ENCODE measurements around the gene SBK1.

The SBK1 gene

DNA sequence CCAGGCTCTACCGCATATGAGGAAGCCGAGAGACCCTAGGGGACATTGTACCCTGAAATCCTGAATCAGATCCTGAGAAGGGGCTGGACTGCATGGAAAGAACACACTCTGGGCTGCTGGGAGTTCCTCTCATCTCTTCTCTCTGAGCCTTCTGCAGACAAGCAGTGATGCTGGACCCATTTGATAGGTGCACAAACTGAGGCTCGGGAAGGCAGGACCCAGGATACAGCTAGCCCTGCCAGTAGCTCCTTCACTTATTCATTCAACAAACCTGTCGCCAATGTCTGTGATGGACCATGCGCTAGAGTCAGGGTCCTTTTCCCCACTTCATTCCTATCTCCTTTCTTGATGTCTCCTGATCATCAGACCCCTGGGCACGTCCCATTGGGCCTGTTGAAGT lies 1.9 kb downstream of the SBK1 start:
- Histone ChIP-seq H3K36me3 (ENCODE audit: control insufficient read depth, insufficient read depth, low read length) (peaks cover 5% of the 10 kb centered on the region; the same call in 1 of the 2 replicates), H3K9ac (ENCODE audit: low read length) (peak overlapping the region; percentile 77)

DNA sequence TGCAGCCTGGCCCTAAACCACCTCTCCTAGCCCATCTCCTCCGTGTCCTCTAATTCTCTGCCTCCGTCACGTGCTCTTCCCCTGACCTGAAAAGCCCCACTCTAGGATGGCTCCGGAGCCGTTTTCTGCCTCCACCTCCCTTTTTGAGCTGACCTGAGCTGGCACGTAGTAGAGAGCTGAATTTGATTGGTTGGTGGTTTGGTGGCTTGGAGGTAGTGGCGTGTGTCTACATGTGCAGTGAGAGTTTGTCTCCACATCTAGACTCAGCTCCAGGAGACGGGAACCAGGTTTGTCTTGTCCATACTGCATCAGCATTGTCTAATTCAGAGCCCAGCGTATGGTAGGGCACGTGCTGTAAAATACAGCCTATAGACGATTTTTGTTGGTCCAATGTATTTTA lies 3.0 kb downstream of the SBK1 start:
- Histone ChIP-seq H3K4me3 (ENCODE audit: low read depth, low read length) (no peak overlapping the region), H3K27me3 (ENCODE audit: control insufficient read depth, insufficient read depth, low read length) (no peaks in the 10 kb centered on the region; the same call in 1 of the 2 replicates), H3K9ac (ENCODE audit: low read length) (no peak overlapping the region)

More for the DNA sequence above, 1.9 kb downstream of the SBK1 start:
- Histone ChIP-seq H3K27me3 (ENCODE audit: control insufficient read depth, insufficient read depth, low read length) (no peaks in the 10 kb centered on the region; the same call in 1 of the 2 replicates), H3K4me1 (ENCODE audit: control insufficient read depth, insufficient read depth, low read length) (peaks cover 28% of the 10 kb centered on the region), H3K27ac (ENCODE audit: low read depth, low read length) (no peak overlapping the region), H3K9me3 (ENCODE audit: control insufficient read depth, insufficient read depth, low read depth, low read length) (no peaks in the 10 kb centered on the region), H3K4me3 (ENCODE audit: low read depth, low read length) (peak overlapping the region; percentile 93)

DNA sequence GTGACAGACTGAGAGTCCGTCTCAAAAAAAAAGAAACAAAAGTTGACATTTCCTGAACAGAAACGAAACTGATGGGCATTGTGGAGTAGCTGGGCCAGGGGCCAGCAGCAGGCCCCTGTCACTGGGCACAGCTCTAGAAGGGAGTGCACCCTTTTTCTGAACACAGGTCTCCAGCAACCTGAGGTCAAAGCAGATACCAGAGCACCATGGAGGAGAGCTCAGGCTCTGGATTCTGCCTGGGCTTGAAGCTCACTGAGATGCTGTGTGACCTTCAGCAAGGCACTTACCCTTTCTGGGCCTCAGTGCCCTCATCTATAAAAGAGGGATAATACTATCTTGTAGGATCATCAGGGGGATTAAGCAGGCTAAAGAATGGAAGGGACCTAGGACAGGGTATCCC lies 5.0 kb downstream of the SBK1 start:
- H3K4me3 ChIP-seq (ENCODE audit: low read depth, low read length), result no peak overlapping the region
- peaks cover 22% of the 10 kb centered on the region for H3K4me1 ChIP-seq (ENCODE audit: control insufficient read depth, insufficient read depth, low read length)
- no peak overlapping the region for H3K9ac ChIP-seq (ENCODE audit: low read length)
- no peaks in the 10 kb centered on the region; the same call in 1 of the 2 replicates for H3K27me3 ChIP-seq (ENCODE audit: control insufficient read depth, insufficient read depth, low read length)
- H3K27ac ChIP-seq (ENCODE audit: low read depth, low read length), result no peak overlapping the region
- H3K36me3 ChIP-seq (ENCODE audit: control insufficient read depth, insufficient read depth, low read length), result peaks cover 14% of the 10 kb centered on the region; the same call in 1 of the 2 replicates
- no peaks in the 10 kb centered on the region for H3K9me3 ChIP-seq (ENCODE audit: control insufficient read depth, insufficient read depth, low read depth, low read length)

More for the DNA sequence above, 3.0 kb downstream of the SBK1 start:
- H3K4me1 ChIP-seq (ENCODE audit: control insufficient read depth, insufficient read depth, low read length), result peaks cover 26% of the 10 kb centered on the region
- no peaks in the 10 kb centered on the region for H3K9me3 ChIP-seq (ENCODE audit: control insufficient read depth, insufficient read depth, low read depth, low read length)
- H3K36me3 ChIP-seq (ENCODE audit: control insufficient read depth, insufficient read depth, low read length), result peaks cover 11% of the 10 kb centered on the region; the same call in 1 of the 2 replicates
- H3K27ac ChIP-seq (ENCODE audit: low read depth, low read length), result no peak overlapping the region

DNA sequence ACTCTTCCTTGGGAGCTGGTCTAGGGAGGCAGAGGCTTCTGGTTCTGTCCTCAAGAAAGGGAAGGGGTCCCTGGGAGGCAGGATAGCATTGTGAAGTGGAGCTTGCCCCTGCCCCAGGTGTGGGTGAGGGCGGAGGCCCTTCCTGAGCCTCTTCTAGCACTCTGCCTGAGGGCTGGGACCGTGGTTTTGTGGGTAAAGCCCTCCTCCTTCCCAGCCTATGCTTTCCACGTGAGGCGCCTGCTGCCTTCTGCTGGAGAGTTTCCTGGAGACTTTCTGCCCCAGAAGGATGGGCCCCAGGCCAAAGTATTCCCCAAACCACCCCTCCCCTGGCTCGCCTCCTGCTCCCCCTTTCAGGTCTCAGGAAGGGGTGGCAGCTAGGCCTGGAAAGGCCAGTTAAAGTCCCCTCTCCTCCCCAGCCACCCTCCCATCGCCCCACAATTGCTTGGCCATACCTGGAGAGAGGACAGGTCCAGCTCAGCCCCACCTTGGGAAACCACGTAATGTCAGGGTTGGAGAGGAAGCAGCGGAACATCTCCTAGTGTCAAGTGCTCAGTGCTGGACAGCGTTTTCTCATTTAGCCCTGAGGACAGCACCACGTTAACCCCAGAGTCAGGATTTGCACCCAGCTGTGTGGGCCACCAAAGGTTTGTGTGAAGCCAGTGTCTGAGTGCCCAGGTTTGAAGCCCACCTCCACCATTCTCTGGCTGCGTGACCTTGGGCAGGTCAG lies 5.6 kb downstream of the SBK1 start:
- no peaks in the 10 kb centered on the region; the same call in 1 of the 2 replicates for H3K27me3 ChIP-seq (ENCODE audit: control insufficient read depth, insufficient read depth, low read length)
- no peak overlapping the region for H3K4me3 ChIP-seq (ENCODE audit: low read depth, low read length)

DNA sequence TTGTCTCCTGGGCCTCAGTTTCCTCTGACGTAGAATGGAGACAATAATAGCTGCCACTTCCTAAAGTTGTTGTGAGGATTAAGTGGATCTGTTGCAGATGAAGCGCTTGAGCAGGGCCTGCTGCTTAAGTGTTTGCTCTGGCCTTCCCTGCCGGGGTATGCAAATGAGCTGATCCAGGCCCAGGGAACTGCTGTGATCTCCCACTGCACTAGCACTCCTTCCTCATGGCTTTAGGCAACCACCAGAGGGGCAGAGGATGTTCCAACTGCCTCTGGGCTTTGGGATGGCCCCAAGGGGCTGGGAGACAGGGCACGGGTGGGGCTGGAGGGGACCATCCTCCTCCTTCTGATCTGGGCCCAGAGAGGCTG lies 6.2 kb downstream of the SBK1 start:
- Histone ChIP-seq H3K4me1 (ENCODE audit: control insufficient read depth, insufficient read depth, low read length) (peaks cover 22% of the 10 kb centered on the region), H3K9ac (ENCODE audit: low read length) (no peak overlapping the region), H3K9me3 (ENCODE audit: control insufficient read depth, insufficient read depth, low read depth, low read length) (no peaks in the 10 kb centered on the region), H3K27me3 (ENCODE audit: control insufficient read depth, insufficient read depth, low read length) (no peaks in the 10 kb centered on the region; the same call in 1 of the 2 replicates), H3K4me3 (ENCODE audit: low read depth, low read length) (no peak overlapping the region), H3K36me3 (ENCODE audit: control insufficient read depth, insufficient read depth, low read length) (peaks cover 14% of the 10 kb centered on the region; the same call in 1 of the 2 replicates), H3K27ac (ENCODE audit: low read depth, low read length) (no peak overlapping the region)

More for the DNA sequence above, 5.6 kb downstream of the SBK1 start:
- no peak overlapping the region for H3K9ac ChIP-seq (ENCODE audit: low read length)
- no peaks in the 10 kb centered on the region for H3K9me3 ChIP-seq (ENCODE audit: control insufficient read depth, insufficient read depth, low read depth, low read length)
- H3K4me1 ChIP-seq (ENCODE audit: control insufficient read depth, insufficient read depth, low read length), result peaks cover 22% of the 10 kb centered on the region
- peaks cover 14% of the 10 kb centered on the region; the same call in 1 of the 2 replicates for H3K36me3 ChIP-seq (ENCODE audit: control insufficient read depth, insufficient read depth, low read length)
- no peak overlapping the region for H3K27ac ChIP-seq (ENCODE audit: low read depth, low read length)

DNA sequence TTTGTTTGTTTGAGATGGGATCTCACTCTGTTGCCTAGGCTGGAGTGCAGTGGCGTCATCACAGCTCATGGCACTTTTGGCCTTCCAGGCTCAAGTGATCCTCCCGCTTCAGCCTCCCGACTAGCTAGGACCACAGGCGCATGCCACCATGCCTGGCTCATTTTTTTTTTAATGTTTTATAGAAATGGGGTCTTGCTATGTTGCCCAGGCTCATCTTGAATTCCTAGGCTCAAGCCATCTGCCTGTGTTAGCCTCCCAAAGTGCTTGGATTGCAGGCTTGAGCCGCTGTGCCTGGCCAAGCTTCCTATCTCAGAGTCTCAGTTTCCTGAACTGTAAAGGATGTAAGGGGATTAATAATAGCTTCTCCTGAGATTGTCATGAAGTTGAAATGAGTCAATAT lies 8.0 kb downstream of the SBK1 start:
- peaks cover 13% of the 10 kb centered on the region; the same call in 1 of the 2 replicates for H3K36me3 ChIP-seq (ENCODE audit: control insufficient read depth, insufficient read depth, low read length)
- no peak overlapping the region for H3K27ac ChIP-seq (ENCODE audit: low read depth, low read length)
- no peak overlapping the region for H3K4me3 ChIP-seq (ENCODE audit: low read depth, low read length)
- H3K9me3 ChIP-seq (ENCODE audit: control insufficient read depth, insufficient read depth, low read depth, low read length), result no peaks in the 10 kb centered on the region
- no peaks in the 10 kb centered on the region for H3K27me3 ChIP-seq (ENCODE audit: control insufficient read depth, insufficient read depth, low read length)
- H3K4me1 ChIP-seq (ENCODE audit: control insufficient read depth, insufficient read depth, low read length), result peaks cover 17% of the 10 kb centered on the region
- no peak overlapping the region for H3K9ac ChIP-seq (ENCODE audit: low read length)

DNA sequence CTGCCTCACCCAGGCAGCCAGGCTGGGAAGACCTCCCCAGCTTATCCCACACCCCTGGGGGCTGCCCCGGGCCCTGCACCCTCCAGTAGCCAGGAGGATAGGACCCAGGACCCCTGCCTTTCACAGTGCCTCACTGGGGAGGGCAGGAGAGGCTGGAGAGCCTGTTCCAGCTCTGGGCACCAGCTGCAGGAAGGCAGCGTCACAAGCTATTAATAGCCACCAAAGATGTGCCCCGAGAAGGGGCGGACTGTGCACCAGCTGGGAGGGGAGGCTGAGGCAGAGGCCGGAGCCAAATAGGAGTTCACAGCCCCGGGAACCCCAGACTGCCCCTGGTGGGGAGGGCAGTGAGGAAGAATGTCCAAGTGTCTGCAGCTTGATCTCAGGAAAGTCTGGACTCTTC lies 8.8 kb downstream of the SBK1 start:
- H3K9ac ChIP-seq (ENCODE audit: low read length), result no peak overlapping the region
- H3K9me3 ChIP-seq (ENCODE audit: control insufficient read depth, insufficient read depth, low read depth, low read length), result no peaks in the 10 kb centered on the region

DNA sequence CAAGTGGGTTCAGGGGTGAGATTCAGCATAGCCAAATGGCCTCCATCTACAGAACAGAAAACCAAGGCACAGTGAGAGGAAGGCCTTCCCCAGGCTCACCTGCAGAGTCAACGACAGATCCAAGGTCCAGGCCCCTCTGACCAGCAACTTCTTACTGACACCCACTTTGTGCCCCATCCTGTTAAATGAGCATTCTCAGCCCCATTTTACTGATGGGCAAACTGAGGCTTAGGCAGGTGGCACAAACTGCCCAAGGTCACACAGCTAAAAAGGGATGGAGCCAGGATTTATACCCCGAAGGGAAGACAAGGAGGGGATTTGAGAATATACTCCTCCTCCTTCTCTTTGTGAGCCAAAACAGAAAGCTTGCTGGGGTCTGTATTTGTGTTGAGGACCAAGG lies 9.3 kb downstream of the SBK1 start:
- H3K9ac ChIP-seq (ENCODE audit: low read length), result no peak overlapping the region
- peaks cover 17% of the 10 kb centered on the region for H3K4me1 ChIP-seq (ENCODE audit: control insufficient read depth, insufficient read depth, low read length)
- no peaks in the 10 kb centered on the region for H3K27me3 ChIP-seq (ENCODE audit: control insufficient read depth, insufficient read depth, low read length)
- H3K9me3 ChIP-seq (ENCODE audit: control insufficient read depth, insufficient read depth, low read depth, low read length), result no peaks in the 10 kb centered on the region
- no peak overlapping the region for H3K4me3 ChIP-seq (ENCODE audit: low read depth, low read length)
- H3K36me3 ChIP-seq (ENCODE audit: control insufficient read depth, insufficient read depth, low read length), result peaks cover 12% of the 10 kb centered on the region; the same call in 1 of the 2 replicates
- H3K27ac ChIP-seq (ENCODE audit: low read depth, low read length), result no peak overlapping the region

More for the DNA sequence above, 8.8 kb downstream of the SBK1 start:
- Histone ChIP-seq H3K27me3 (ENCODE audit: control insufficient read depth, insufficient read depth, low read length) (no peaks in the 10 kb centered on the region), H3K36me3 (ENCODE audit: control insufficient read depth, insufficient read depth, low read length) (peaks cover 12% of the 10 kb centered on the region; the same call in 1 of the 2 replicates), H3K27ac (ENCODE audit: low read depth, low read length) (no peak overlapping the region), H3K4me1 (ENCODE audit: control insufficient read depth, insufficient read depth, low read length) (peaks cover 17% of the 10 kb centered on the region), H3K4me3 (ENCODE audit: low read depth, low read length) (no peak overlapping the region)

DNA sequence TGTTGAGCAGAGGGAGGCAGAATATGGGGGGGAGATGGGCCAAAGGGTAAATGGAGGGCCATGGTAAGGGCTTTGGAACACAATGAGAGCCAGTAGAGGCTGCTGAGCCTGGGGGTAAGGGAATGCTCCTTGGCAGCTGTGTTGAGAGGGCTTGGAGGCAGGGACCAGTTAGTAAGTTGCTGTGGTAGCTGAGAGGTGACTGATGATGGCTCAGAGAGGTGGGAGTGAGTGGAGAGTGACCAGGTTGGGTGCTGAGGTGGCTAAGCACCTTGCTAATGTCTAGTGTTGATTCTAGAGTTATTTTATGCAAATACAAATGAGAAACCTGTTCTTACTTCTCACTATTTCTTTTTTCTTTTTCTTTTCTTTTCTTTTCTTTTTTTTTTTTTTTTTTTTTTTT lies 10.8 kb downstream of the SBK1 start:
- Histone ChIP-seq H3K36me3 (ENCODE audit: control insufficient read depth, insufficient read depth, low read length) (peaks cover 12% of the 10 kb centered on the region; the same call in 1 of the 2 replicates), H3K4me3 (ENCODE audit: low read depth, low read length) (no peak overlapping the region), H3K9me3 (ENCODE audit: control insufficient read depth, insufficient read depth, low read depth, low read length) (no peaks in the 10 kb centered on the region), H3K4me1 (ENCODE audit: control insufficient read depth, insufficient read depth, low read length) (peaks cover 9% of the 10 kb centered on the region), H3K27ac (ENCODE audit: low read depth, low read length) (no peak overlapping the region), H3K27me3 (ENCODE audit: control insufficient read depth, insufficient read depth, low read length) (no peaks in the 10 kb centered on the region), H3K9ac (ENCODE audit: low read length) (no peak overlapping the region)

DNA sequence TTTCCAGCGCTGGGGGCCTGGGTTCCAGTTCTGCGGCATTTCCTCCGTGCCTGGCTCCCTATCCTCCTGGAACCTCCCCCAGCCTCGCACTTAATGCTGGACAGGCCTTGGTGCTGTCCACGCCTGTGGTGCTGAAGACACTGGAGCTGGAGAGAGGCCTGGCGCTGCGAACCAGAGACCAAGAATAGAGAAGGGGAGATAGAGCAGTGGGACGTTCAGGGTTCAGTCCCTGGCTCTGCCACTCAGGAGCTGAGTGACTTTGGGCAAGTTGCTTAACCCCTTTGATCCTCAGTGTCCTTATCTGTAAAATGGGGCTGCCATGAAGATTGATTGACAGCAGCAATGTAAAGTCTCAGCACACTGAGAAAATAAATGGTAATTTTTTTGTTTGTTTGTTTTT lies 11.9 kb downstream of the SBK1 start:
- Histone ChIP-seq H3K4me3 (ENCODE audit: low read depth, low read length) (no peak overlapping the region), H3K4me1 (ENCODE audit: control insufficient read depth, insufficient read depth, low read length) (no peaks in the 10 kb centered on the region), H3K9ac (ENCODE audit: low read length) (no peak overlapping the region), H3K9me3 (ENCODE audit: control insufficient read depth, insufficient read depth, low read depth, low read length) (no peaks in the 10 kb centered on the region), H3K27ac (ENCODE audit: low read depth, low read length) (no peak overlapping the region), H3K27me3 (ENCODE audit: control insufficient read depth, insufficient read depth, low read length) (no peaks in the 10 kb centered on the region), H3K36me3 (ENCODE audit: control insufficient read depth, insufficient read depth, low read length) (peaks cover 20% of the 10 kb centered on the region)

DNA sequence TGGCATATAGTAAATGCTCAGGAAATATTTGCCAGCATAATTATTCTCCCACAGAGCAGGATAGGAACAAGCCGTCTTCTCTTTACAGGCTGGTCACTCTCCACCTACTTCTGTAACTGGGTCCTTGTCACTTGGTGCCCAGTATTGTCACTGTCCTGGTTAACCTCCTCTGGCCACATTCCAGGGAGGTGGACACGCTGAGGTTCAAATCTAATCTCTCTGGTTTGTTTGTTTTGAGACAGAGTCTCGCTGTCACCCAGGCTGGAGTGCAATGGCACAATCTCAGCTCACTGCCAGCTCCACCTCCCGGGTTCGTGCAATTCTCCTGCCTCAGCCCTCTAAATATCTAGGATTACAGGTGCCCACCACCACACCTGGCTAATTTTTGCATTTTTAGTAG lies 15.6 kb downstream of the SBK1 start:
- no peak overlapping the region for H3K9ac ChIP-seq (ENCODE audit: low read length)
- no peaks in the 10 kb centered on the region for H3K27me3 ChIP-seq (ENCODE audit: control insufficient read depth, insufficient read depth, low read length)

More for the DNA sequence above, 15.6 kb downstream of the SBK1 start:
- Histone ChIP-seq H3K27ac (ENCODE audit: low read depth, low read length) (no peak overlapping the region), H3K4me3 (ENCODE audit: low read depth, low read length) (no peak overlapping the region), H3K4me1 (ENCODE audit: control insufficient read depth, insufficient read depth, low read length) (no peaks in the 10 kb centered on the region), H3K9me3 (ENCODE audit: control insufficient read depth, insufficient read depth, low read depth, low read length) (no peaks in the 10 kb centered on the region), H3K36me3 (ENCODE audit: control insufficient read depth, insufficient read depth, low read length) (peaks cover 12% of the 10 kb centered on the region)

Data from HUES6 (cell line).